IMR-90 (cell line): ENCODE results near the gene TSPAN19.

Source experiments
- CEBPB ChIP-seq: IDR thresholded peaks from 2 replicates; pipeline ENCODE4 v1.6.1; 2012; ENCODE audit warnings: low read depth, low read length, improper control_type of control experiment
- CTCF ChIP-seq: conservative IDR thresholded peaks from 2 replicates; pipeline ENCODE4 v1.5.1; 2012; ENCODE audit warnings: mild to moderate bottlenecking, low read depth, low read length, improper control_type of control experiment
- MAFK ChIP-seq: IDR thresholded peaks from 2 replicates; pipeline ENCODE4 v1.6.1; 2012; ENCODE audit warnings: low read depth, low read length, improper control_type of control experiment
- MAZ ChIP-seq: IDR thresholded peaks from 2 replicates; pipeline ENCODE4 v1.6.1; 2012; ENCODE audit warnings: low read depth, mild to moderate bottlenecking, low read length, improper control_type of control experiment, moderate library complexity, borderline replicate concordance
- MXI1 ChIP-seq: IDR thresholded peaks from 2 replicates; pipeline ENCODE4 v1.6.1; 2012; ENCODE audit warnings: low read depth, mild to moderate bottlenecking, low read length, moderate library complexity, borderline replicate concordance
- RAD21 ChIP-seq: IDR thresholded peaks from 2 replicates; pipeline ENCODE4 v1.6.1; 2012; ENCODE audit warnings: low read length, improper control_type of control experiment

GRCh38 chr12:85085066-85085465 lies 49.0 kb upstream of the TSPAN19 start:
- TF ChIP-seq CTCF (no peak), RAD21 (no peak), CEBPB (no peak), MAFK (no peak), MXI1 (no peak), MAZ (no peak)
